ENCODE results near the gene SDF2. TPM values are rescaled to one million over a fixed set of nuclear protein-coding genes. Genes with fewer than 3 reads are reported as not detected.

SDF2 gene
- total and polyA plus RNA-seq, 12 donors = 50.6 to 195 (median 84.5) TPM

GRCh38 chr17:28616281-28616680, 45.4 kb downstream of the SDF2 start:
- Histone ChIP-seq H3K9me3 (replicated peaks in 1 of 3) (no peaks in the 10 kb centered on the region), H3K4me3 (no peak overlapping the region), H3K36me3 (replicated peaks in 1 of 2) (peaks cover 0 to 79% of the 10 kb centered on the region in 2 donors), H3K4me1 (replicated peaks in 1 of 2) (no peaks in the 10 kb centered on the region), H3K27me3 (no peaks in the 10 kb centered on the region), H3K27ac (no peak overlapping the region)
- no peak for DNase-seq
- intact Hi-C loops (cut with DNase I) = loop anchor here in 1 of 2 donors (10.0 kb wide), 1 partner anchor 121 kb away; no protein-coding TSS in a partner anchor
- WGBS, 4 donors = 79 to 93% (median 85%) methylated on average over 7 of the region's 7 CpGs
- TF ChIP-seq CTCF (IDR thresholded peaks at IDR 0.05) (no peak), POLR2A (IDR thresholded peaks at IDR 0.05) (no peak)

GRCh38 chr17:28615260-28615940, 46.3 kb downstream of the SDF2 start:
- TF ChIP-seq POLR2A (IDR thresholded peaks at IDR 0.05) (no peak), CTCF (IDR thresholded peaks at IDR 0.05) (no peak)
- Histone ChIP-seq H3K36me3 (replicated peaks in 1 of 2) (peaks cover 0 to 70% of the 10 kb centered on the region in 2 donors), H3K27ac (no peak overlapping the region), H3K4me1 (replicated peaks in 1 of 2) (no peaks in the 10 kb centered on the region), H3K9me3 (replicated peaks in 1 of 3) (no peaks in the 10 kb centered on the region), H3K27me3 (no peaks in the 10 kb centered on the region), H3K4me3 (no peak overlapping the region)
- peak in 1 of 7 donors; percentile 31 for DNase-seq
- intact Hi-C loops (cut with DNase I) = loop anchor here (2.0 to 10.0 kb wide), 2 partner anchors 121 kb away; no protein-coding TSS in a partner anchor
- WGBS, 4 donors = 88 to 89% (median 89%) methylated on average over 4 of the region's 4 CpGs

- no peaks in the 10 kb centered on the region for H3K27me3 ChIP-seq
- no peaks in the 10 kb centered on the region for H3K4me1 ChIP-seq (replicated peaks in 1 of 2)
- WGBS, 4 donors = 65 to 86% (median 74%) methylated on average over 5 of the region's 5 CpGs
- intact Hi-C loops (cut with DNase I) = loop anchor here (2.0 to 10.0 kb wide), 3 partner anchors 67 to 119 kb away; no protein-coding TSS in a partner anchor
- peak in 1 of 7 donors; percentile 74 for DNase-seq
- H3K27ac ChIP-seq = peak within 1 kb of the TSS in 1 of 5 donors; percentile 14
- no peaks in the 10 kb centered on the region for H3K9me3 ChIP-seq (replicated peaks in 1 of 3)
- no peak for TF ChIP-seq POLR2A (IDR thresholded peaks at IDR 0.05)
- no peak for TF ChIP-seq CTCF (IDR thresholded peaks at IDR 0.05)
- peaks cover 0 to 56% of the 10 kb centered on the region in 2 donors for H3K36me3 ChIP-seq (replicated peaks in 1 of 2)
- H3K4me3 ChIP-seq = no peak within 1 kb of the TSS
Measured at GRCh38 chr17:28613931-28614381, 47.8 kb downstream of the SDF2 start, which contains the start of gene RSKR. Gene RSKR (minus strand): TSS chr17:28614185. CDS start chr17:28614161, 24 bp downstream.

- TF ChIP-seq POLR2A (IDR thresholded peaks at IDR 0.05) (no peak), CTCF (IDR thresholded peaks at IDR 0.05) (peak; percentile 27 to 66 (median 56))
- H3K27me3 ChIP-seq = no peaks in the 10 kb centered on the region
- H3K27ac ChIP-seq = peak overlapping the region in 1 of 5 donors; percentile 14
- DNase-seq = peak in 6 of 7 donors; percentile 28 to 69 (median 40)
- no peaks in the 10 kb centered on the region for H3K9me3 ChIP-seq (replicated peaks in 1 of 3)
- peaks cover 0 to 48% of the 10 kb centered on the region in 2 donors for H3K36me3 ChIP-seq (replicated peaks in 1 of 2)
- no peak overlapping the region for H3K4me3 ChIP-seq
- H3K4me1 ChIP-seq (replicated peaks in 1 of 2) = no peaks in the 10 kb centered on the region
- intact Hi-C loops (cut with DNase I) = loop anchor here (5.0 to 10.0 kb wide), 2 partner anchors 66 to 118 kb away; no protein-coding TSS in a partner anchor
- WGBS, 4 donors = 73 to 81% (median 77%) methylated on average over 6 of the region's 6 CpGs
Measured at GRCh38 chr17:28612936-28613872, 48.5 kb downstream of the SDF2 start.
